MCF 10A (cell line): Measurements from ENCODE around the gene RGR. TPM values are rescaled to one million over a fixed set of nuclear protein-coding genes. Genes with fewer than 3 reads are reported as not detected.

Experiments
- BruUV-seq: library from RNA; stranded (reverse); fragments of 400-500 nt; replicated peaks from 2 replicates; lab custom pipeline; 2021; lab: Mats Ljungman, UMichigan
- CTCF ChIA-PET: fragments of 300-600 bp; sonication (Branson Sonifier 250); formaldehyde crosslinking; extraction: SDS; loops from one replicate; lab custom pipeline; 2021; ENCODE audit warnings: antibody characterized with exemption, inconsistent platforms; lab: Yijun Ruan, JAX
- POLR2A ChIA-PET: fragments of 300-600, 350-650 bp; sonication (Branson Sonifier 250); formaldehyde crosslinking; extraction: SDS; loops from one replicate; lab custom pipeline; 2020; ENCODE audit warnings: antibody characterized with exemption, inconsistent platforms; lab: Yijun Ruan, JAX
- DNase-seq: peaks from one replicate; pipeline ENCODE4 v3.0.0-alpha.2; 2018; ENCODE audit not compliant: unreplicated experiment
- H3K27ac Mint-ChIP-seq: one replicate; pipeline ENCODE4 v1.8.0; 2022; ENCODE audit warnings: mild to moderate bottlenecking, low read depth, mixed read lengths; ENCODE audit not compliant: unreplicated experiment
- H3K27me3 Mint-ChIP-seq: one replicate; pipeline ENCODE4 v1.8.0; 2022; ENCODE audit warnings: mixed read lengths; ENCODE audit not compliant: insufficient read depth, unreplicated experiment
- H3K36me3 Mint-ChIP-seq: one replicate; pipeline ENCODE4 v1.8.0; 2022; ENCODE audit warnings: mild to moderate bottlenecking, moderate library complexity, mixed read lengths; ENCODE audit not compliant: insufficient read depth, unreplicated experiment
- H3K4me1 Mint-ChIP-seq: one replicate; pipeline ENCODE4 v1.8.0; 2022; ENCODE audit warnings: mixed read lengths; ENCODE audit not compliant: insufficient read depth, unreplicated experiment
- H3K4me3 Mint-ChIP-seq: one replicate; pipeline ENCODE4 v1.8.0; 2022; ENCODE audit warnings: mild to moderate bottlenecking, moderate library complexity, mixed read lengths; ENCODE audit not compliant: unreplicated experiment
- H3K9me3 Mint-ChIP-seq: one replicate; pipeline ENCODE4 v1.8.0; 2022; ENCODE audit warnings: mixed read lengths; ENCODE audit not compliant: unreplicated experiment
- intact Hi-C: fragments of 100-400 bp; cut with micrococcal nuclease; formaldehyde crosslinking; loops from 2 replicates; pipeline ENCODE4 v1.14.1; 2022
- total RNA-seq: library from RNA; stranded (reverse); gene quantifications from 2 replicates; pipeline ENCODE4 v1.2.3, GENCODE V29; 2022
- TF ChIP-seq, protein P1 (sequence below): fragments of 200-600 bp; IDR thresholded peaks from one replicate; pipeline ENCODE4 v1.8.0; 2022; ENCODE audit warnings: antibody characterized with exemption, mild to moderate bottlenecking; ENCODE audit not compliant: unreplicated experiment

The RGR gene
- total RNA-seq, 1 experiment from 2014 or later, result not detected

DNA sequence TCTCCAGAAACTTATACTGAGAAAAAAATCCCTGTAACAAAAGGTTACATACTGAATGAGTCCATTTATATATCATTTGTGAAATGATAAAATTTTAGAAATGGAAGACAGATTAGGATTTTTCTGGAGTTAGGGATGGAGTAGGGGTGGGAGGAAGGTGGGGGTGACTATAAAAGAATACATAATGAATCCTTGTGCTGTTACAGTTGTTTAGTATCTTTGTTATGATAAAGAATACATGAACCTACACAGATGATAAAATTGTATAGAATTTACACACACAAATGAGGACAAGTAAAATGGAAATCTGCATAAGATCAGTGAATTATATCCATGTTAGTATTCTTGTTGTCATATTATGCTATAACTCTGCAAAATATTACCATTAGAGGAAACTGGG lies 41.8 kb downstream of the RGR start:
- intact Hi-C loops, result no loop called here

DNA sequence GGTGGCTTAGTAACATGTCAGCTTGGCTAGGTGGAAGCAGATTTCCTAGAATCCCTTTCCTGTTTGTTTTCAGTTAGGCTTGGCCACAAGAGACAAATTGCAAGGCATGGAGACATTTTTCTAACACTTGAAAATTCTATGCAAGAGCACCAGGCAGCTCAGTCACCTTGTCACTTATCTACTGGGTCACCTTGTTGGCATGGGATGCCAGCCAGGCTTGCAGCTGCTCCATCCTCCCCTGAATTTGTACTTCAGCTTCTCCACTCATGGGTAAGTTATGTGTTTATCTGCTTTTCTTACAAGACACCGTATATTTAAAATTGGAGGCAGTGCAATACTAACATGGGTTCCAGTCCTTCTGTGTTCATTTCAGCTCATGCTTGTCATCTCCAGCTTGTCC lies 43.3 kb downstream of the RGR start:
- Mint-ChIP-seq H3K27me3 (peaks cover 34% of the 10 kb centered on the region), H3K4me1 (no peaks in the 10 kb centered on the region), H3K9me3 (no peaks in the 10 kb centered on the region), H3K27ac (no peak overlapping the region), H3K36me3 (no peaks in the 10 kb centered on the region), H3K4me3 (no peak overlapping the region)
- TF ChIP-seq, protein P1, sequence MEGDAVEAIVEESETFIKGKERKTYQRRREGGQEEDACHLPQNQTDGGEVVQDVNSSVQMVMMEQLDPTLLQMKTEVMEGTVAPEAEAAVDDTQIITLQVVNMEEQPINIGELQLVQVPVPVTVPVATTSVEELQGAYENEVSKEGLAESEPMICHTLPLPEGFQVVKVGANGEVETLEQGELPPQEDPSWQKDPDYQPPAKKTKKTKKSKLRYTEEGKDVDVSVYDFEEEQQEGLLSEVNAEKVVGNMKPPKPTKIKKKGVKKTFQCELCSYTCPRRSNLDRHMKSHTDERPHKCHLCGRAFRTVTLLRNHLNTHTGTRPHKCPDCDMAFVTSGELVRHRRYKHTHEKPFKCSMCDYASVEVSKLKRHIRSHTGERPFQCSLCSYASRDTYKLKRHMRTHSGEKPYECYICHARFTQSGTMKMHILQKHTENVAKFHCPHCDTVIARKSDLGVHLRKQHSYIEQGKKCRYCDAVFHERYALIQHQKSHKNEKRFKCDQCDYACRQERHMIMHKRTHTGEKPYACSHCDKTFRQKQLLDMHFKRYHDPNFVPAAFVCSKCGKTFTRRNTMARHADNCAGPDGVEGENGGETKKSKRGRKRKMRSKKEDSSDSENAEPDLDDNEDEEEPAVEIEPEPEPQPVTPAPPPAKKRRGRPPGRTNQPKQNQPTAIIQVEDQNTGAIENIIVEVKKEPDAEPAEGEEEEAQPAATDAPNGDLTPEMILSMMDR, result no peak
- DNase-seq, result no peak
- ChIA-PET POLR2A (no interaction called here), CTCF (no interaction called here)
- intact Hi-C loops, result no loop called here
- no TSS peak for BruUV-seq

More for the DNA sequence above, 41.8 kb downstream of the RGR start:
- H3K4me3 Mint-ChIP-seq, result no peak overlapping the region
- no peaks in the 10 kb centered on the region for H3K9me3 Mint-ChIP-seq
- no peaks in the 10 kb centered on the region for H3K36me3 Mint-ChIP-seq
- TF ChIP-seq, protein P1, result no peak
- H3K27me3 Mint-ChIP-seq, result peaks cover 34% of the 10 kb centered on the region
- H3K4me1 Mint-ChIP-seq, result no peaks in the 10 kb centered on the region
- no peak overlapping the region for H3K27ac Mint-ChIP-seq
- ChIA-PET POLR2A (no interaction called here), CTCF (interaction anchor here (0.7 kb wide), 1 partner anchor 66 kb away, joined by 3 read pairs; no protein-coding TSS in a partner anchor)
- no TSS peak for BruUV-seq
- no peak for DNase-seq

DNA sequence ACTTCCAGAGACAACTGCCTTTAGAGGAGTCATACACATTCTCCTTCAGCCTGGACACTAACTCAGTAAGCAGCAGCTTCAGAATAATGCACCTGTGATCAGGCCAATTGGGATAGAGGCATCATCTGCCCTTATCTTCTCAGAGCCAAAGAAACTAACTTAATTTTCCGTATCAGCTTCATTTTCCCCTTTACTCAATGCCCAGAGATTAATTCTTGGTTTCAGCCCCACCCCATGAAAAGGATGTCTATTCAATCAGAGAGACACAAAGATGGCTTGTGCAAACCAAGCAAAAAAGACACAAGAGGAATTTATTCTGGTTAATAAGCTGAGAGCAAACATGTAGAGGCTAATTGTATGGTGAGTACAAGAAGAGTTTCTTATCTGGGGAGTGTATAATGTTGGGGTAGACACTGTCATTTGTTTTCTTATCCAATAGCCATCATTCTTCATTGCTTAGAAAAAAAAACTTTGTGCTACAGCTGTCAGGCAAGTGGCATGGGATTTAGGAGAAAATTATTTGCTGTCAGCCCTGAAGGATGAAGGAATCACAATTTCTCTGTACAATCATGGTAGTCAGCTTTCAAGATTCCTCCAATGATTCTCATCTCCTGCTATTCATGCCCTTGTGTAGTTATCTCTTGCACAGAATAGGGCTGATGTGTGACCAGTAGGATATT lies 44.8 kb downstream of the RGR start:
- BruUV-seq, result no TSS peak
- ChIA-PET POLR2A (no interaction called here), CTCF (interaction anchor here (0.6 to 1.1 kb wide), 3 partner anchors 14 to 247 kb away, joined by 3 to 5 read pairs (median 3); no protein-coding TSS in a partner anchor)
- no peak overlapping the region for H3K4me3 Mint-ChIP-seq
- no peaks in the 10 kb centered on the region for H3K9me3 Mint-ChIP-seq
- H3K4me1 Mint-ChIP-seq, result no peaks in the 10 kb centered on the region
- no peak for DNase-seq
- no peak overlapping the region for H3K27ac Mint-ChIP-seq
- no peaks in the 10 kb centered on the region for H3K36me3 Mint-ChIP-seq
- TF ChIP-seq, protein P1, result no peak
- peaks cover 34% of the 10 kb centered on the region for H3K27me3 Mint-ChIP-seq
- intact Hi-C loops, result no loop called here

DNA sequence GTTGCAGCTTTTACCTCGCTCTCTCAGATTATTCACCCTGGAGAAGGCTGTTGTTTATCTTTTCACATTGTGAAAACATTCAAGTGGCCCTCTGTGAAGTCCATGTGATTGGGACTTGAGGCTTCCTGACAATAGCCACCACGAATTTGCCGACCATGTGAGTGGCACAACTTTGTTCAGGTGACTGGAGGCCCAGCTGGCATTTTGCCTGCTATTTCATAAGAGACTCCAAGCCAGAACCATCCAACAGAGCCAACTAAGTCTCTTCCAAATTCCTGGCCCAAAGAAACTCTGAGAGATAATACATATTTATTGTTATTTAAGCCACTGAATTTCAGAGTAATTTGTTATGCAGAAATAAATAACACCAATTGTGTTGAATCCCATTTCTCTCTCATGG lies 45.4 kb downstream of the RGR start:
- POLR2A ChIA-PET, result no interaction called here
- intact Hi-C loops, result no loop called here

More for the DNA sequence above, 45.4 kb downstream of the RGR start:
- Mint-ChIP-seq H3K9me3 (no peaks in the 10 kb centered on the region), H3K4me3 (no peak overlapping the region), H3K36me3 (no peaks in the 10 kb centered on the region), H3K27ac (no peak overlapping the region), H3K27me3 (peaks cover 34% of the 10 kb centered on the region), H3K4me1 (no peaks in the 10 kb centered on the region)
- no peak for DNase-seq
- BruUV-seq, result no TSS peak
- CTCF ChIA-PET, result interaction anchor here (0.8 to 1.1 kb wide), 2 partner anchors 15 to 247 kb away, joined by 3 to 5 read pairs; no protein-coding TSS in a partner anchor
- TF ChIP-seq, protein P1, result no peak
